ENCODE data around the gene SLIT3. TPM values are rescaled to one million over a fixed set of nuclear protein-coding genes. Genes with fewer than 3 reads are reported as not detected.

The SLIT3 gene
- total RNA-seq, 1 donor from 2014 or later, result 52.8 TPM

DNA sequence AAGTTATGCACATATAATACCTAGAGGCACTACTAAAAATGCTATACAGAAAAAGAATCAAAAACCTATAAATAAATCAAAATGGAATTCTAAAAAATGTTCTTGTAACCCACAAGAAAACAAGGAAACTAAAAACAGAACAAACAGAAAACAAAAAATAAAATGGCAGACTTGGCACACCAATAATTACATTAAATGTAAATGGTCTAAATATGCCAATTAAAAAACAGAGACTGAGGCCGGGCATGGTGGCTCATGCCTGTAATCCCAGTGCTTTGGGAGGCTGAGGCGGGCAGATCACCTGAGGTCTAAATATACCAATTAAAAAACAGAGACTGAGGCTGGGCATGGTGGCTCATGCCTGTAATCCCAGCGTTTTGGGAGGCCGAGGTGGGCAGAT lies 142.2 kb downstream of the SLIT3 start:
- intact Hi-C loops (cut with DNase I), result no loop called here
- Histone ChIP-seq H3K36me3 (no peaks in the 10 kb centered on the region), H3K4me3 (no peak overlapping the region), H3K4me1 (peaks cover 27% of the 10 kb centered on the region), H3K27ac (no peak overlapping the region), H3K9me3 (peaks cover 9% of the 10 kb centered on the region), H3K27me3 (no peaks in the 10 kb centered on the region)
- TF ChIP-seq POLR2A (IDR thresholded peaks at IDR 0.05) (no peak), POLR2AphosphoS5 (IDR thresholded peaks at IDR 0.05; ENCODE audit: insufficient read depth in 1 of 2, low read depth in 1 of 2) (no peak)
- TF ChIP-seq, protein P1, sequence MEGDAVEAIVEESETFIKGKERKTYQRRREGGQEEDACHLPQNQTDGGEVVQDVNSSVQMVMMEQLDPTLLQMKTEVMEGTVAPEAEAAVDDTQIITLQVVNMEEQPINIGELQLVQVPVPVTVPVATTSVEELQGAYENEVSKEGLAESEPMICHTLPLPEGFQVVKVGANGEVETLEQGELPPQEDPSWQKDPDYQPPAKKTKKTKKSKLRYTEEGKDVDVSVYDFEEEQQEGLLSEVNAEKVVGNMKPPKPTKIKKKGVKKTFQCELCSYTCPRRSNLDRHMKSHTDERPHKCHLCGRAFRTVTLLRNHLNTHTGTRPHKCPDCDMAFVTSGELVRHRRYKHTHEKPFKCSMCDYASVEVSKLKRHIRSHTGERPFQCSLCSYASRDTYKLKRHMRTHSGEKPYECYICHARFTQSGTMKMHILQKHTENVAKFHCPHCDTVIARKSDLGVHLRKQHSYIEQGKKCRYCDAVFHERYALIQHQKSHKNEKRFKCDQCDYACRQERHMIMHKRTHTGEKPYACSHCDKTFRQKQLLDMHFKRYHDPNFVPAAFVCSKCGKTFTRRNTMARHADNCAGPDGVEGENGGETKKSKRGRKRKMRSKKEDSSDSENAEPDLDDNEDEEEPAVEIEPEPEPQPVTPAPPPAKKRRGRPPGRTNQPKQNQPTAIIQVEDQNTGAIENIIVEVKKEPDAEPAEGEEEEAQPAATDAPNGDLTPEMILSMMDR (IDR thresholded peaks at IDR 0.05), result no peak
- no peak for DNase-seq (ENCODE audit: extremely low spot score in 2 of 2)

DNA sequence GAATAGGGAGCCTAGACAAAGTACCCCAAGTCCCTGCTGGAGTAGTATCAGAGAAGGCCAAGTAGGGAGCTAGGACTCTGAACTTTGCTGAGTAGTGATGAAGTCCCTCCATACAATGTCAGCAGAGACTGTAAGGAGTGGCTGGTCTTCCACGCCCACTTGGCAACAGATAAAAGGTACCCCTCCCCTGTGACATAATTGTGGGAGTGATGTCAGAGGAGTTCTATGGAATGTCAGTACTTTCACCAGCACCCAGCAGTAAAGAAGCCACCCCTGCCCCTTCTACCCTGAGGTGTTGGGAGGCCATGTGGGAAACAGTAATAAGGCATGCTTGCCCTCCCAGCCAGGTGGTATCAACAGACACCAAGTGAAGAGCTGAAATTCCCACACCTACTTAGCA lies 143.9 kb downstream of the SLIT3 start:
- no peak for DNase-seq (ENCODE audit: extremely low spot score in 2 of 2)

DNA sequence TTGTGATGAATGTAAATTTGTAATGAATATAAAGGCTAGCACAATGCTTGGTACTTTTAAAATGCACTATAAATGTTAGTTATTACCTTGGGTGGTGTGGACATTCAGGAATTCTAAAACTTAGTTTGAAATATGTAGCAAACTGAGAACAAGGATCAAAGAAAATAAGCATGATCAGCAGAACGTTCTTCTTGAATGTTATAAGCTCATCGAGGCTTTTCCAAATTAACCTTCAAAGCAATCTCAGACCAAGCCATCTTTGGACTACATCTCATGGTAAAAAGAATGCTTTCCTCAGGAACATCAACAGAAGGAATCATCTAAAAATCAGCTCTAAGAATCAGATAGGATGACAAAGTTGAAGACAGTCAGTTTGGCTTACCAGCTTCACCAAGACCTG lies 146.3 kb downstream of the SLIT3 start:
- DNase-seq (ENCODE audit: extremely low spot score in 2 of 2), result no peak

More for the DNA sequence above, 143.9 kb downstream of the SLIT3 start:
- intact Hi-C loops (cut with DNase I), result no loop called here
- Histone ChIP-seq H3K27ac (no peak overlapping the region), H3K27me3 (no peaks in the 10 kb centered on the region), H3K9me3 (peaks cover 9% of the 10 kb centered on the region), H3K36me3 (no peaks in the 10 kb centered on the region), H3K4me1 (peaks cover 30% of the 10 kb centered on the region), H3K4me3 (no peak overlapping the region)
- TF ChIP-seq, protein P1 (IDR thresholded peaks at IDR 0.05), result no peak
- TF ChIP-seq POLR2AphosphoS5 (IDR thresholded peaks at IDR 0.05; ENCODE audit: insufficient read depth in 1 of 2, low read depth in 1 of 2) (no peak), POLR2A (IDR thresholded peaks at IDR 0.05) (no peak)

DNA sequence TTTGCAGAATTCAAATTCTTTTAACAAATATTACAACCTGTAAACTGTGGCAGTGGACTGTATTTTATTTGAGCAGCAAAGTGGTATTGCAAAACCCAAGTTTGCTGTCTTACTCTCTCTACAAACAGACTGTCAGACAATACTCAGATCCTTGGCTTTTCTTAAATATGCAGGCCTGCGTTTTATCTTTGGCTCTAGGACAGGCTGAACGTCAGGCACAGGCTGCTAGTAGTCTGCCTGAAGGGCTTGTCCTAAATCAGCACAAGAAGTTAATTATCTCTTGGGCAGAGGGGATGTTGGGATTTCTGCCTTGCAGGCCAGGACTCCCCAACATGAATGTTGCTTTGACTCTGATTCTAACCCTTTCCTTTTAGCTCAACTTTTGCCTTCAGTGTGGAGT lies 147.5 kb downstream of the SLIT3 start:
- H3K4me1 ChIP-seq, result peaks cover 27% of the 10 kb centered on the region
- TF ChIP-seq, protein P1 (IDR thresholded peaks at IDR 0.05), result no peak
- TF ChIP-seq POLR2AphosphoS5 (IDR thresholded peaks at IDR 0.05; ENCODE audit: insufficient read depth in 1 of 2, low read depth in 1 of 2) (no peak), POLR2A (IDR thresholded peaks at IDR 0.05) (no peak)
- no peaks in the 10 kb centered on the region for H3K27me3 ChIP-seq
- H3K36me3 ChIP-seq, result no peaks in the 10 kb centered on the region
- H3K9me3 ChIP-seq, result no peaks in the 10 kb centered on the region
- intact Hi-C loops (cut with DNase I), result no loop called here
- H3K4me3 ChIP-seq, result no peak overlapping the region
- DNase-seq (ENCODE audit: extremely low spot score in 2 of 2), result no peak
- H3K27ac ChIP-seq, result peak overlapping the region; percentile 5

More for the DNA sequence above, 146.3 kb downstream of the SLIT3 start:
- Histone ChIP-seq H3K9me3 (peaks cover 9% of the 10 kb centered on the region), H3K4me3 (no peak overlapping the region), H3K4me1 (peaks cover 24% of the 10 kb centered on the region), H3K36me3 (no peaks in the 10 kb centered on the region), H3K27me3 (no peaks in the 10 kb centered on the region), H3K27ac (no peak overlapping the region)
- TF ChIP-seq POLR2A (IDR thresholded peaks at IDR 0.05) (no peak), POLR2AphosphoS5 (IDR thresholded peaks at IDR 0.05; ENCODE audit: insufficient read depth in 1 of 2, low read depth in 1 of 2) (no peak)
- TF ChIP-seq, protein P1 (IDR thresholded peaks at IDR 0.05), result no peak
- intact Hi-C loops (cut with DNase I), result no loop called here

DNA sequence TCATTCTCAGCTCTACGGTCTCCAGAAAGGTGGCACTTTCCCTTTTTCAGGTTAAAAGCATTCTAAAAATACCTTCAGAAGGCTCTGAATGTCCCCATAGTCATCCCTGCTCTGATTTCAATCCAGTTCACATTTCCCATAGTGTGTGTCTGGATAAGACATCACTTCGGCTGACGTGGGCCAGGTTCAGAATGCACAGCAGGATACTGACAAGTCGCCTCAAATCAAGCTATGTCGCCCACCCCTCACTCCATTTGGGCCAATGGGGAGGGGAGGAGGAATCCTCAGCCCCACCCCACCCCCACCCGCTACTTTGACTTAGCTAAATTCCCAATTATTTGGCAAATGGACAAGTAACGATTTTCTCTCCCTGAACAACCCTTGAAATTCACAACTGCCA lies 148.0 kb downstream of the SLIT3 start:
- Histone ChIP-seq H3K27me3 (no peaks in the 10 kb centered on the region), H3K9me3 (no peaks in the 10 kb centered on the region), H3K4me3 (no peak overlapping the region), H3K36me3 (no peaks in the 10 kb centered on the region), H3K27ac (peak overlapping the region; percentile 5), H3K4me1 (peaks cover 32% of the 10 kb centered on the region)
- no peak for DNase-seq (ENCODE audit: extremely low spot score in 2 of 2)
- intact Hi-C loops (cut with DNase I), result no loop called here
- TF ChIP-seq POLR2AphosphoS5 (IDR thresholded peaks at IDR 0.05; ENCODE audit: insufficient read depth in 1 of 2, low read depth in 1 of 2) (no peak), POLR2A (IDR thresholded peaks at IDR 0.05) (no peak)
- TF ChIP-seq, protein P1 (IDR thresholded peaks at IDR 0.05), result no peak
